CD4-positive, alpha-beta T cell (primary cell): ENCODE data around the gene ATF2. TPM values are rescaled to one million over a fixed set of nuclear protein-coding genes. Genes with fewer than 3 reads are reported as not detected.

ENCODE experiments used
- ATAC-seq: fragments of 200-7000 bp; cut with Tn5 transposase; one replicate; pipeline ENCODE4 v1.10.0; 2022; ENCODE audit warnings: mild to moderate bottlenecking; ENCODE audit not compliant: poor library complexity
- CTCF ChIA-PET: fragments of 350-600 bp; sonication (Branson Sonifier 250); formaldehyde crosslinking; loops from one replicate; lab custom pipeline; 2021; ENCODE audit warnings: antibody characterized with exemption, inconsistent platforms; lab: Charles Lee
- POLR2A ChIA-PET: fragments of 350-600 bp; sonication (Branson Sonifier 250); formaldehyde crosslinking; loops from one replicate; lab custom pipeline; 2021; ENCODE audit warnings: antibody characterized with exemption, inconsistent platforms; lab: Charles Lee
- DNase-seq, 14 experiments: peaks; one replicate each; pipeline ENCODE4 v3.0.0-alpha.2; 2013 to 2020; ENCODE audit warnings: mixed read lengths in 2 of 14
- H3K27ac ChIP-seq, 2 donors: one replicate each; pipeline versions ENCODE4 v1.5.1 to v1.7.0; 2013; ENCODE audit warnings: low read length in 2 of 2, low read depth in 1 of 2, mild to moderate bottlenecking in 1 of 2
- H3K27me3 ChIP-seq, 2 experiments: 1 replicate in 1 of 2; 2 replicates in 1 of 2; pipeline versions ENCODE4 v1.6.1 to v1.7.0; 2013; ENCODE audit warnings: low read length in 2 of 2, control low read depth in 1 of 2, mild to moderate bottlenecking in 1 of 2, moderate library complexity in 1 of 2; ENCODE audit not compliant: insufficient read depth in 2 of 2, control insufficient read depth in 1 of 2
- H3K36me3 ChIP-seq: one replicate; pipeline ENCODE4 v1.6.1; 2013; ENCODE audit warnings: low read length, control low read depth; ENCODE audit not compliant: insufficient read depth
- H3K4me1 ChIP-seq: one replicate; pipeline ENCODE4 v1.6.1; 2013; ENCODE audit warnings: low read length, control low read depth; ENCODE audit not compliant: insufficient read depth
- H3K4me3 ChIP-seq: one replicate; pipeline ENCODE4 v1.5.1; 2013; ENCODE audit warnings: mild to moderate bottlenecking, low read length, moderate library complexity
- H3K9me3 ChIP-seq, 2 experiments: 1 replicate in 1 of 2; 2 replicates in 1 of 2; pipeline versions ENCODE4 v1.6.1 to v1.7.0; 2013; ENCODE audit warnings: low read length in 2 of 2, mild to moderate bottlenecking in 2 of 2, control low read depth in 1 of 2, moderate library complexity in 1 of 2; ENCODE audit not compliant: control insufficient read depth in 1 of 2, insufficient read depth in 1 of 2
- H3K27ac Mint-ChIP-seq: one replicate; pipeline ENCODE4 v1.8.0; 2020; ENCODE audit warnings: mixed read lengths
- H3K27me3 Mint-ChIP-seq: one replicate; pipeline ENCODE4 v1.8.0; 2021; ENCODE audit warnings: mixed read lengths
- H3K36me3 Mint-ChIP-seq: one replicate; pipeline ENCODE4 v1.8.0; 2021; ENCODE audit warnings: low read depth, mixed read lengths
- H3K4me1 Mint-ChIP-seq: one replicate; pipeline ENCODE4 v1.8.0; 2021; ENCODE audit warnings: low read depth, mixed read lengths
- H3K4me3 Mint-ChIP-seq: one replicate; pipeline ENCODE4 v1.8.0; 2020; ENCODE audit warnings: mild to moderate bottlenecking, mixed read lengths
- H3K9me3 Mint-ChIP-seq: one replicate; pipeline ENCODE4 v1.8.0; 2020; ENCODE audit warnings: mixed read lengths
- CTCF ChIP-seq: fragments of 200-600 bp; IDR thresholded peaks from one replicate; pipeline ENCODE4 v1.8.0; 2022; ENCODE audit warnings: antibody characterized with exemption, mild to moderate bottlenecking
- intact Hi-C, 2 experiments: fragments of 100-400 bp; cut with DNase I in 1 of 2; cut with micrococcal nuclease in 1 of 2; formaldehyde crosslinking; loops; one replicate each; pipeline versions ENCODE4 v1.15.1 to v1.9.0; 2023 to 2025; cut with DNase I, micrococcal nuclease
- total RNA-seq, 174 experiments: library from RNA in 2 of 174; stranded (reverse) in 2 of 174; gene quantifications; one replicate each; pipeline ENCODE4 v1.2.3 and lab custom pipeline; 2021 to 2026

ATF2 gene
- total RNA-seq, 2 experiments from 2014 or later: 44.7 to 44.8 TPM

- H3K4me3 Mint-ChIP-seq: no peak overlapping the region
- H3K27me3 ChIP-seq: no peaks in the 10 kb centered on the region
Measured at GRCh38 chr2:175143678-175144077, 24.3 kb downstream of the ATF2 start.

GRCh38 chr2:175143191-175143590 is 24.8 kb downstream of the ATF2 start:
- Mint-ChIP-seq H3K9me3 (no peaks in the 10 kb centered on the region), H3K36me3 (peaks cover 77% of the 10 kb centered on the region), H3K4me3 (no peak overlapping the region), H3K27me3 (no peaks in the 10 kb centered on the region), H3K4me1 (peaks cover 53% of the 10 kb centered on the region), H3K27ac (no peak overlapping the region)
- DNase-seq (no peak), ATAC-seq (no peak)
- CTCF ChIA-PET: no interaction called here
- H3K27ac ChIP-seq: no peak overlapping the region
- H3K9me3 ChIP-seq: no peaks in the 10 kb centered on the region
- POLR2A ChIA-PET: no interaction called here
- intact Hi-C loops: no loop called here
- no peak for TF ChIP-seq CTCF
- no peaks in the 10 kb centered on the region for H3K27me3 ChIP-seq
- H3K4me1 ChIP-seq: no peaks in the 10 kb centered on the region
- H3K4me3 ChIP-seq: no peak overlapping the region
- peaks cover 22% of the 10 kb centered on the region for H3K36me3 ChIP-seq

More at GRCh38 chr2:175143678-175144077, 24.3 kb downstream of the ATF2 start:
- Mint-ChIP-seq H3K27ac (no peak overlapping the region), H3K36me3 (peaks cover 77% of the 10 kb centered on the region), H3K4me1 (peaks cover 53% of the 10 kb centered on the region), H3K27me3 (no peaks in the 10 kb centered on the region), H3K9me3 (no peaks in the 10 kb centered on the region)
- Histone ChIP-seq H3K27ac (no peak overlapping the region), H3K4me3 (no peak overlapping the region), H3K4me1 (no peaks in the 10 kb centered on the region), H3K9me3 (no peaks in the 10 kb centered on the region), H3K36me3 (peaks cover 24% of the 10 kb centered on the region)
- no peak for TF ChIP-seq CTCF
- ChIA-PET CTCF (no interaction called here), POLR2A (no interaction called here)
- intact Hi-C loops: no loop called here
- no peak for DNase-seq
- ATAC-seq: no peak

- intact Hi-C loops: no loop called here
- H3K27ac ChIP-seq: no peak overlapping the region
- no peaks in the 10 kb centered on the region for H3K4me1 ChIP-seq
- TF ChIP-seq CTCF: no peak
- no peak for DNase-seq
- peaks cover 46% of the 10 kb centered on the region for H3K4me1 Mint-ChIP-seq
- no peaks in the 10 kb centered on the region for H3K27me3 ChIP-seq
- peaks cover 82% of the 10 kb centered on the region for H3K36me3 Mint-ChIP-seq
- no peak overlapping the region for H3K4me3 Mint-ChIP-seq
- H3K9me3 Mint-ChIP-seq: no peaks in the 10 kb centered on the region
- no peak overlapping the region for H3K27ac Mint-ChIP-seq
- no peaks in the 10 kb centered on the region for H3K27me3 Mint-ChIP-seq
- no peak for ATAC-seq
- ChIA-PET CTCF (interaction anchor here (1.1 to 2.9 kb wide), 2 partner anchors 11 to 440 kb away, joined by 3 to 8 read pairs; no protein-coding TSS in a partner anchor), POLR2A (no interaction called here)
- no peak overlapping the region for H3K4me3 ChIP-seq
- peaks cover 23% of the 10 kb centered on the region for H3K36me3 ChIP-seq
- H3K9me3 ChIP-seq: no peaks in the 10 kb centered on the region
Measured at GRCh38 chr2:175140332-175140731, 27.7 kb downstream of the ATF2 start.
